Body of pancreas (tissue), 4 donors: ENCODE data around the gene SLF2. TPM values are rescaled to one million over a fixed set of nuclear protein-coding genes. Genes with fewer than 3 reads are reported as not detected.
"Not testable (repeated sequence)": the region's sequence is repeated elsewhere in the genome, so short reads cannot be mapped to it uniquely, and the experiment has no call there.

Source experiments
- ATAC-seq: fragments of 150-250 bp; one replicate; pipeline ENCODE4 v1.9.1; 2016
- DNase-seq, 4 donors: peaks; one replicate each; pipeline ENCODE4 v3.0.0-alpha.2; 2019
- H3K27ac ChIP-seq, 4 donors: fragments of 200-600 bp; sonication (generic); 1 replicate in 3 of 4; 2 replicates in 1 of 4; pipeline versions ENCODE4 v1.5.1 to v1.6.1; 2016 to 2019; ENCODE audit warnings: mild to moderate bottlenecking in 1 of 4, mixed read lengths in 1 of 4, moderate library complexity in 1 of 4
- H3K27me3 ChIP-seq, 2 donors: fragments of 200-600 bp; sonication (generic); one replicate each; pipeline ENCODE4 v1.6.0; 2016; ENCODE audit warnings: mild to moderate bottlenecking in 1 of 2
- H3K36me3 ChIP-seq, 2 donors: fragments of 200-600 bp; sonication (generic); replicated peaks in 1 of 2; 2 replicates each; pipeline ENCODE4 v1.5.1; 2016; ENCODE audit warnings: low read depth in 2 of 2; ENCODE audit not compliant: insufficient read depth in 1 of 2
- H3K4me1 ChIP-seq: fragments of 200-600 bp; sonication (generic); one replicate; pipeline ENCODE4 v1.6.0; 2016
- H3K4me3 ChIP-seq, 2 donors: fragments of 200-600 bp; sonication (generic); 1 replicate in 1 of 2; 2 replicates in 1 of 2; pipeline ENCODE4 v1.5.1; 2016 to 2019
- H3K9me3 ChIP-seq, 3 donors: fragments of 200-600 bp; sonication (generic); 1 replicate in 2 of 3; 2 replicates in 1 of 3; pipeline ENCODE4 v1.5.1; 2016
- POLR2A ChIP-seq, 3 donors: fragments of 450-650 bp; IDR thresholded peaks; one replicate each; pipeline ENCODE4 v1.6.1; 2016; ENCODE audit warnings: antibody characterized with exemption in 3 of 3, mild to moderate bottlenecking in 2 of 3
- WGBS, 2 donors: methylation state at CpG; one replicate each; pipeline ENCODE4 v1.1.5; 2017; 5-methylcytosine and 5-hydroxymethylcytosine counted together
- intact Hi-C: fragments of 100-400 bp; cut with DNase I; formaldehyde crosslinking; loops from one replicate; pipeline ENCODE4 v1.15.1; 2023
- total RNA-seq, 2 donors: library from RNA; depleted of rRNA; stranded (reverse); fragments of >200 nt; gene quantifications; one replicate each; pipeline ENCODE4 v1.1.0, GENCODE V29; 2016
- TF ChIP-seq, protein P1 (sequence below), 7 experiments: fragments of 450-650 bp in 4 of 7; fragments of 200-600 bp in 3 of 7; sonication (generic) in 3 of 7; IDR thresholded peaks; one replicate each; pipeline ENCODE4 v1.5.1; 2016 to 2019; ENCODE audit warnings: antibody characterized with exemption in 7 of 7

SLF2 gene
- total RNA-seq, 2 donors from 2014 or later = 16.2 to 26.7 TPM

DNA sequence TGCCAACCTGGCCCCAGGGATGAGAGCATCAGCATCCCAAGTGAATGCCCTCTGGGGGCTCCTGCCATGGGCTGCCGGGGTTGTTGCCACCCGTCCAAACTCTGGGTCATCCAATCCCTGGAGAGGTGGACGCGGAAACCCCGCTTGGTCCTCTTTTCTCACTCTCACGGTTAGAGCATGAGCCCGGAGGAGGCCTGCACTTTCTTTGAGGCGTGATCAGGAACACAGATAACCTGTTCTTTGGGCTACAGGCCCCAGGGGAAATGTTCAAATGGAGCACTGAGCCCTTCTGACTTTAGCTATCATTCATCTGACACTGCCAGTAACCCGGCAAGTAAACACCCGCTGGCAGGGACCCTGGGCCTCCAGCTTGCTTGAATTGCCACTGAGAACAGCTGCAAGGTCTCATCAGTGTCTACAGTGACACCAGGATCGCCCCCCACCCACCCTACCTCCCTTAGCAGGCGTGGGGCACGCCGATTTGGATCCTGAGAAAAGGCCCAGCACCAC, 29.4 kb upstream of the SLF2 start:
- 57 to 71% methylated on average over 14 of the region's 14 CpGs for WGBS, 2 donors
- no peak overlapping the region for H3K4me3 ChIP-seq

GRCh38 chr10:100885611-100886010, 27.2 kb upstream of the SLF2 start:
- 88 to 89% methylated on average over 12 to 13 of the region's 13 CpGs for WGBS, 2 donors

More for the DNA sequence above, 29.4 kb upstream of the SLF2 start:
- H3K36me3 ChIP-seq = no peaks in the 10 kb centered on the region
- intact Hi-C loops = no loop called here
- H3K4me1 ChIP-seq = no peaks in the 10 kb centered on the region
- ATAC-seq (no peak), DNase-seq (no peak)
- TF ChIP-seq, protein P1, sequence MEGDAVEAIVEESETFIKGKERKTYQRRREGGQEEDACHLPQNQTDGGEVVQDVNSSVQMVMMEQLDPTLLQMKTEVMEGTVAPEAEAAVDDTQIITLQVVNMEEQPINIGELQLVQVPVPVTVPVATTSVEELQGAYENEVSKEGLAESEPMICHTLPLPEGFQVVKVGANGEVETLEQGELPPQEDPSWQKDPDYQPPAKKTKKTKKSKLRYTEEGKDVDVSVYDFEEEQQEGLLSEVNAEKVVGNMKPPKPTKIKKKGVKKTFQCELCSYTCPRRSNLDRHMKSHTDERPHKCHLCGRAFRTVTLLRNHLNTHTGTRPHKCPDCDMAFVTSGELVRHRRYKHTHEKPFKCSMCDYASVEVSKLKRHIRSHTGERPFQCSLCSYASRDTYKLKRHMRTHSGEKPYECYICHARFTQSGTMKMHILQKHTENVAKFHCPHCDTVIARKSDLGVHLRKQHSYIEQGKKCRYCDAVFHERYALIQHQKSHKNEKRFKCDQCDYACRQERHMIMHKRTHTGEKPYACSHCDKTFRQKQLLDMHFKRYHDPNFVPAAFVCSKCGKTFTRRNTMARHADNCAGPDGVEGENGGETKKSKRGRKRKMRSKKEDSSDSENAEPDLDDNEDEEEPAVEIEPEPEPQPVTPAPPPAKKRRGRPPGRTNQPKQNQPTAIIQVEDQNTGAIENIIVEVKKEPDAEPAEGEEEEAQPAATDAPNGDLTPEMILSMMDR (IDR thresholded peaks at IDR 0.05) = no peak
- no peak for TF ChIP-seq POLR2A (IDR thresholded peaks at IDR 0.05)
- H3K27ac ChIP-seq = no peak overlapping the region
- H3K9me3 ChIP-seq = no peaks in the 10 kb centered on the region
- no peaks in the 10 kb centered on the region for H3K27me3 ChIP-seq

DNA sequence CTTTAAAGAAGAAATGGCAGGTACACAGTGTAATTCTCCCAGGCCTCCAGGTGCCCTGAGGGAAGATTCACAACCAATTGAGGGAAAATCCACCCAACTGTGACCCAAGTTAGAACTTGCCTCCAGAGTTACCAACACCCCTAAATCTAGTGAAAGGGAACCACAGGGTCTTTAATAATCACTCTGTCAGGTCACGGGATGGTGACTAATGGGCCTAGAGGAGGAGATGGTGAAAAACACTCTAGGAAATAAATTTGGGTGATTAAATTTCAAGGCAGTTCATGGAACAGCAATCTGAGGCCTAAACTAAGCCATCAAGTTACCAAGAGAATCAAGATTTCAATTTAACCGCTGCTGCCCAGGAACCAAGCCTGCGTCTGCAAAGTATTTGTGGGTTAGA, 26.7 kb upstream of the SLF2 start:
- no peaks in the 10 kb centered on the region for H3K27me3 ChIP-seq
- H3K27ac ChIP-seq = no peak overlapping the region
- H3K4me1 ChIP-seq = no peaks in the 10 kb centered on the region
- intact Hi-C loops = no loop called here
- 96 to 97% methylated on average over 3 of the region's 3 CpGs for WGBS, 2 donors
- TF ChIP-seq, protein P1 (IDR thresholded peaks at IDR 0.05) = no peak
- TF ChIP-seq POLR2A (IDR thresholded peaks at IDR 0.05) = no peak
- H3K36me3 ChIP-seq = no peaks in the 10 kb centered on the region
- DNase-seq (no peak), ATAC-seq (no peak)
- H3K9me3 ChIP-seq = no peaks in the 10 kb centered on the region
- no peak overlapping the region for H3K4me3 ChIP-seq

More at GRCh38 chr10:100885611-100886010, 27.2 kb upstream of the SLF2 start:
- intact Hi-C loops, H3K36me3 ChIP-seq, ATAC-seq, H3K27me3 ChIP-seq, DNase-seq, H3K4me1 ChIP-seq, H3K9me3 ChIP-seq, H3K4me3 ChIP-seq, H3K27ac ChIP-seq: not testable (repeated sequence)

GRCh38 chr10:100886521-100886920, 26.2 kb upstream of the SLF2 start:
- DNase-seq (no peak), ATAC-seq (no peak)
- WGBS, 2 donors = 91 to 93% methylated on average over 5 of the region's 5 CpGs
- Histone ChIP-seq H3K4me3 (no peak overlapping the region), H3K27ac (no peak overlapping the region), H3K4me1 (no peaks in the 10 kb centered on the region), H3K36me3 (no peaks in the 10 kb centered on the region), H3K27me3 (no peaks in the 10 kb centered on the region), H3K9me3 (no peaks in the 10 kb centered on the region)
- TF ChIP-seq, protein P1 (IDR thresholded peaks at IDR 0.05) = no peak
- TF ChIP-seq POLR2A (IDR thresholded peaks at IDR 0.05) = no peak
- intact Hi-C loops = no loop called here

- WGBS, 2 donors = 46 to 48% methylated on average over 6 of the region's 6 CpGs
- Histone ChIP-seq H3K36me3 (no peaks in the 10 kb centered on the region), H3K27ac (no peak overlapping the region), H3K27me3 (no peaks in the 10 kb centered on the region), H3K4me1 (no peaks in the 10 kb centered on the region), H3K4me3 (no peak overlapping the region), H3K9me3 (no peaks in the 10 kb centered on the region)
- intact Hi-C loops = no loop called here
- DNase-seq = peak in 1 of 4 donors; percentile 9
- TF ChIP-seq, protein P1 (IDR thresholded peaks at IDR 0.05) = no peak
- TF ChIP-seq POLR2A (IDR thresholded peaks at IDR 0.05) = no peak
- no peak for ATAC-seq
These were observed 25.8 kb upstream of the SLF2 start for GRCh38 chr10:100886963-100887362.
